Keratinocyte (primary cell): ENCODE data around the gene COL6A1. TPM values are rescaled to one million over a fixed set of nuclear protein-coding genes. Genes with fewer than 3 reads are reported as not detected.

ENCODE experiments used
- DNase-seq: peaks from one replicate; pipeline ENCODE4 v3.0.0-alpha.2; 2011; ENCODE audit warnings: low read depth, missing footprints, low spot score
- FAIRE-seq: peaks from 2 replicates; lab custom pipeline; 2011; peaks lifted over from hg19 to GRCh38; lab: Jason Lieb, UNC
- H2AFZ ChIP-seq: 2 replicates; pipeline ENCODE4 v1.6.0; 2012; ENCODE audit warnings: low read length, control low read depth, inconsistent platforms; ENCODE audit not compliant: control insufficient read depth
- H3K27ac ChIP-seq: 2 replicates; pipeline ENCODE4 v1.5.1; 2011; ENCODE audit warnings: low read length; ENCODE audit not compliant: control insufficient read depth, insufficient read depth
- H3K27me3 ChIP-seq: 3 replicates; pipeline ENCODE4 v1.6.0; 2011; ENCODE audit warnings: low read length; ENCODE audit not compliant: control insufficient read depth, insufficient read depth; ENCODE audit errors: extremely low read depth
- H3K36me3 ChIP-seq, 2 experiments: 2 replicates in 1 of 2; 3 replicates in 1 of 2; pipeline ENCODE4 v1.5.1; 2011; ENCODE audit warnings: low read length in 2 of 2, mild to moderate bottlenecking in 1 of 2; ENCODE audit not compliant: control insufficient read depth in 2 of 2, insufficient read depth in 2 of 2; ENCODE audit errors: extremely low read depth in 1 of 2
- H3K4me1 ChIP-seq: 3 replicates; pipeline ENCODE4 v1.5.1; 2011; ENCODE audit warnings: low read length; ENCODE audit not compliant: control insufficient read depth, insufficient read depth; ENCODE audit errors: extremely low read depth
- H3K4me2 ChIP-seq: 3 replicates; pipeline ENCODE4 v1.6.0; 2011; ENCODE audit warnings: low read depth, low read length; ENCODE audit not compliant: control insufficient read depth, insufficient read depth; ENCODE audit errors: extremely low read depth
- H3K4me3 ChIP-seq, 3 experiments: fragments of 200-600 bp in 1 of 3; sonication (generic) in 1 of 3; 2 replicates in 2 of 3; 3 replicates in 1 of 3; pipeline ENCODE4 v1.5.1; 2011 to 2016; ENCODE audit warnings: low read length in 3 of 3, mild to moderate bottlenecking in 3 of 3, control low read depth in 2 of 3, inconsistent platforms in 1 of 3, low read depth in 1 of 3, mixed read lengths in 1 of 3, mixed run types in 1 of 3, moderate library complexity in 1 of 3; ENCODE audit not compliant: control insufficient read depth in 2 of 3, insufficient read depth in 2 of 3; ENCODE audit errors: extremely low read depth in 1 of 3
- H3K79me2 ChIP-seq: 2 replicates; pipeline ENCODE4 v1.6.0; 2012; ENCODE audit warnings: low read length; ENCODE audit not compliant: control insufficient read depth, insufficient read depth
- H3K9ac ChIP-seq: 3 replicates; pipeline ENCODE4 v1.6.0; 2011; ENCODE audit warnings: low read length; ENCODE audit not compliant: control insufficient read depth, insufficient read depth; ENCODE audit errors: extremely low read depth
- H3K9me1 ChIP-seq: 3 replicates; pipeline ENCODE4 v1.6.0; 2011; ENCODE audit warnings: low read length; ENCODE audit not compliant: control insufficient read depth, insufficient read depth; ENCODE audit errors: extremely low read depth
- H3K9me3 ChIP-seq: 2 replicates; pipeline ENCODE4 v1.5.1; 2012; ENCODE audit warnings: low read depth, low read length; ENCODE audit not compliant: control insufficient read depth
- H4K20me1 ChIP-seq: 3 replicates; pipeline ENCODE4 v1.6.0; 2011; ENCODE audit warnings: low read length; ENCODE audit not compliant: control insufficient read depth, insufficient read depth; ENCODE audit errors: extremely low read depth
- CTCF ChIP-seq, 3 experiments: IDR thresholded peaks in 1 of 3; conservative IDR thresholded peaks in 1 of 3; optimal IDR thresholded peaks in 1 of 3; 2 replicates in 2 of 3; 3 replicates in 1 of 3; pipeline versions ENCODE3 to v1.5.1; 2011; ENCODE audit warnings: low read length in 3 of 3, mild to moderate bottlenecking in 3 of 3, moderate library complexity in 2 of 3, control low read depth in 1 of 3, inconsistent platforms in 1 of 3; ENCODE audit not compliant: insufficient read depth in 2 of 3; ENCODE audit errors: extremely low read depth in 1 of 3
- EZH2 ChIP-seq: IDR thresholded peaks from one replicate; pipeline ENCODE4 v1.6.1; 2012; ENCODE audit warnings: inconsistent platforms, mild to moderate bottlenecking, low read length, moderate library complexity
- dilution Hi-C: fragments of 300-500 bp; cut with MboI; formaldehyde crosslinking; loops from one replicate; pipeline ENCODE4 v1.7.0; 2020; ENCODE audit warnings: low sequenced_read_pairs; ENCODE audit not compliant: extremely low pct_ligation_motif_present
- polyA plus RNA-seq, 5 experiments: library from polyadenylated mRNA; depleted of rRNA in 3 of 5; stranded (reverse) in 3 of 5; stranded (forward) in 1 of 5; unstranded in 1 of 5; fragments of >200 nt; gene quantifications; 1 replicate in 1 of 5; 2 replicates in 3 of 5; 3 replicates in 1 of 5; pipeline versions ENCODE4 v1.2.1 to v1.2.3, GENCODE V29; 2011 to 2012; ENCODE audit warnings: missing spikeins in 2 of 5, low read depth in 1 of 5, low replicate concordance in 1 of 5

COL6A1 gene
- polyA plus RNA-seq, 1 donor (not counting 4 experiments of a cell fraction or from before 2014, with no cell fraction given), result 2.5 TPM

DNA sequence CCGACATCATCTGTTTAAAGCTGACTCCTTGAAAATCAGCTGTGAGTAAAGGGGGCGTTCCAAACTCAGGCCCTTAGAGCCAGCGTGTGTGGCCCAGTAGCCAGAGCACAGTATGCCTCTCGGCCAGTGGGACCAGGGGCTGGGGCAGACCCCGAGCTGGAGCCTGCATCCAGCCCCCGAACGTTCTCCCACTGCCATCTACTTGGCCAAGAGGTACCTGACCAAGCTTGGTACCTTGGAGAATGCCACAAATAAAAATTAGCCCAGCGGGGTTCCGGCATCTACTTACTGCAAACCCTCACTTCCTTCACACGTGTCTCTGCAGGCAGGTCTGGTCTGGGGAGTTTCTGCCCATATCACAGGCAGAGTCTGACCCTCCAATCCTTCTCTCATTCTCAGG lies 59.6 kb downstream of the COL6A1 start:
- TF ChIP-seq CTCF (optimal IDR thresholded peaks at IDR 0.05 in 1 of 3, IDR thresholded peaks at IDR 0.05 in 1 of 3, conservative IDR thresholded peaks at IDR 0.05 in 1 of 3; ENCODE audit: extremely low read depth in 1 of 3, insufficient read depth in 2 of 3, low read length in 3 of 3) (no peak), EZH2 (no peak)
- H3K9ac ChIP-seq, result no peak overlapping the region
- H3K4me1 ChIP-seq, result no peaks in the 10 kb centered on the region
- H3K36me3 ChIP-seq, result no peaks in the 10 kb centered on the region
- no peak overlapping the region for H2AFZ ChIP-seq
- H3K4me3 ChIP-seq, result no peak overlapping the region
- H3K9me3 ChIP-seq, result no peaks in the 10 kb centered on the region
- dilution Hi-C loops, result no loop called here
- DNase-seq, result no peak
- no peaks in the 10 kb centered on the region for H3K27me3 ChIP-seq
- H3K4me2 ChIP-seq, result no peak overlapping the region
- H3K27ac ChIP-seq, result no peak overlapping the region
- no peaks in the 10 kb centered on the region for H3K79me2 ChIP-seq
- H3K9me1 ChIP-seq, result no peaks in the 10 kb centered on the region
- H4K20me1 ChIP-seq, result no peaks in the 10 kb centered on the region
- FAIRE-seq, result no peak

DNA sequence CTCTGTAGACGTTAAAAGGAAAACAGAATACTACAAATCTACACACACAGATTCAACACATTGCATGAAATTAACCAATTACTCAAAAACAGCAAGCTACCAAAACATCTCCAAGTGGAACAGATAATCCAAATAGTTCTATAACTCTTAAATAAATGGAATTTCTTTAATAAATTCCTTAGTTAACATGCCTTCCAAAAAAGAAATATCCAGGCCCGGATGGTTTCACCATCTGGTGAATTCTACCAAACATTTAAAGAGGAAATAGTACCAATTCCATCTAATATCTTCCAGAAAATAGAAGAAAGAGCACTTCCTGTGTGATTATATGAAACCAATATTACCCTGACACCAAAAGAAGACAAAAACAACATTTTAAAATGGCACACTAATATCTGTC lies 63.6 kb downstream of the COL6A1 start:
- no peaks in the 10 kb centered on the region for H3K9me1 ChIP-seq
- dilution Hi-C loops, result no loop called here

More for the DNA sequence above, 63.6 kb downstream of the COL6A1 start:
- Histone ChIP-seq H3K9ac (no peak overlapping the region), H2AFZ (no peak overlapping the region), H3K27ac (no peak overlapping the region), H3K9me3 (no peaks in the 10 kb centered on the region), H3K4me1 (peaks cover 4% of the 10 kb centered on the region), H3K79me2 (no peaks in the 10 kb centered on the region), H3K4me2 (no peak overlapping the region), H3K4me3 (no peak overlapping the region), H3K36me3 (no peaks in the 10 kb centered on the region), H3K27me3 (no peaks in the 10 kb centered on the region), H4K20me1 (no peaks in the 10 kb centered on the region)
- DNase-seq (no peak), FAIRE-seq (no peak)
- TF ChIP-seq CTCF (optimal IDR thresholded peaks at IDR 0.05 in 1 of 3, IDR thresholded peaks at IDR 0.05 in 1 of 3, conservative IDR thresholded peaks at IDR 0.05 in 1 of 3; ENCODE audit: extremely low read depth in 1 of 3, insufficient read depth in 2 of 3, low read length in 3 of 3), result no peak
- no peak for TF ChIP-seq EZH2
